SK-N-SH (cell line): ENCODE measurements around the gene TRMT112. TPM values are rescaled to one million over a fixed set of nuclear protein-coding genes. Genes with fewer than 3 reads are reported as not detected.

Source experiments
- CTCF ChIA-PET: fragments of 300-600, 350-600 bp; formaldehyde crosslinking; extraction: SDS; loops from one replicate; lab custom pipeline; 2021; lab: Yijun Ruan, JAX
- POLR2A ChIA-PET: fragments of 350-600 bp; sonication (Branson Sonifier 250); formaldehyde crosslinking; extraction: SDS; loops from one replicate; lab custom pipeline; 2020; ENCODE audit warnings: antibody characterized with exemption, inconsistent platforms; lab: Yijun Ruan, JAX
- DNase-seq: peaks from one replicate; pipeline ENCODE4 v3.0.0; 2012
- H2AFZ ChIP-seq: fragments of 200-600 bp; sonication (generic); 2 replicates; pipeline ENCODE4 v1.8.1; 2016; ENCODE audit warnings: antibody characterized with exemption, mild to moderate bottlenecking, low read depth
- H3F3A ChIP-seq: fragments of 200-600 bp; sonication (generic); replicated peaks from 2 replicates; pipeline ENCODE3; 2016; ENCODE audit warnings: antibody characterized with exemption, mild to moderate bottlenecking; ENCODE audit not compliant: insufficient read depth
- H3K27ac ChIP-seq, 2 experiments: fragments of 200-500 bp in 1 of 2; fragments of 200-600 bp in 1 of 2; sonication (Bioruptor generic) in 1 of 2; sonication (generic), shearing (Covaris generic) in 1 of 2; 2 replicates each; pipeline versions ENCODE4 v1.5.1 to v1.6.1; 2014 to 2016; ENCODE audit warnings: low read depth in 2 of 2, inconsistent platforms in 1 of 2, low read length in 1 of 2, mild to moderate bottlenecking in 1 of 2, mixed read lengths in 1 of 2
- H3K27me3 ChIP-seq: fragments of 200-600 bp; sonication (generic), shearing (Covaris generic); 2 replicates; pipeline ENCODE4 v1.6.1; 2016; ENCODE audit warnings: mixed run types; ENCODE audit not compliant: insufficient read depth
- H3K36me3 ChIP-seq, 2 experiments: fragments of 200-500 bp in 1 of 2; fragments of 200-600 bp in 1 of 2; sonication (Bioruptor generic) in 1 of 2; sonication (generic) in 1 of 2; replicated peaks in 1 of 2; 2 replicates each; pipeline versions ENCODE3 to v1.5.1; 2014 to 2016; ENCODE audit warnings: low read length in 1 of 2, mild to moderate bottlenecking in 1 of 2; ENCODE audit not compliant: insufficient read depth in 2 of 2, control insufficient read depth in 1 of 2
- H3K4me1 ChIP-seq, 2 experiments: fragments of 200-500 bp in 1 of 2; fragments of 200-600 bp in 1 of 2; sonication (Bioruptor generic) in 1 of 2; sonication (generic), shearing (Covaris generic) in 1 of 2; 2 replicates each; pipeline versions ENCODE4 v1.5.1 to v1.6.1; 2014 to 2016; ENCODE audit warnings: low read depth in 1 of 2, low read length in 1 of 2, mixed run types in 1 of 2; ENCODE audit not compliant: insufficient read depth in 2 of 2, control insufficient read depth in 1 of 2
- H3K4me2 ChIP-seq: fragments of 200-600 bp; sonication (generic), shearing (Covaris generic); 2 replicates; pipeline ENCODE4 v1.6.1; 2017; ENCODE audit warnings: mixed run types
- H3K4me3 ChIP-seq, 2 experiments: fragments of 200-500 bp in 1 of 2; fragments of 200-600 bp in 1 of 2; sonication (Bioruptor generic) in 1 of 2; sonication (generic), shearing (Covaris generic) in 1 of 2; 2 replicates each; pipeline versions ENCODE4 v1.5.1 to v1.8.1; 2014 to 2016; ENCODE audit warnings: low read depth in 2 of 2, inconsistent platforms in 1 of 2, low read length in 1 of 2, mild to moderate bottlenecking in 1 of 2, mixed read lengths in 1 of 2, moderate library complexity in 1 of 2
- H3K79me2 ChIP-seq: fragments of 200-600 bp; sonication (generic); 2 replicates; pipeline ENCODE4 v1.8.1; 2017; ENCODE audit warnings: mild to moderate bottlenecking; ENCODE audit not compliant: insufficient read depth
- H3K9ac ChIP-seq: fragments of 200-600 bp; sonication (generic); 2 replicates; pipeline ENCODE4 v1.6.1; 2017; ENCODE audit warnings: mixed run types
- H3K9me2 ChIP-seq: fragments of 200-600 bp; sonication (generic); 2 replicates; pipeline ENCODE4 v1.6.1; 2017; ENCODE audit warnings: mixed run types
- H3K9me3 ChIP-seq: fragments of 200-600 bp; sonication (generic); 2 replicates; pipeline ENCODE4 v1.6.1; 2017; ENCODE audit warnings: mixed run types, mild to moderate bottlenecking, moderate library complexity
- H4K20me1 ChIP-seq: fragments of 200-600 bp; sonication (generic); 2 replicates; pipeline ENCODE4 v1.6.1; 2017; ENCODE audit warnings: mild to moderate bottlenecking, mixed run types; ENCODE audit not compliant: insufficient read depth
- CHD2 ChIP-seq: fragments of 150-350 bp; IDR thresholded peaks from 2 replicates; pipeline ENCODE4 v1.6.1; 2018; ENCODE audit warnings: low read length; ENCODE audit not compliant: partially characterized antibody
- CTCF ChIP-seq: fragments of 200-600 bp; sonication (generic); IDR thresholded peaks from 2 replicates; pipeline ENCODE4 v1.6.1; 2017; ENCODE audit warnings: antibody characterized with exemption, mild to moderate bottlenecking, moderate library complexity
- ELF1 ChIP-seq: IDR thresholded peaks from 2 replicates; pipeline ENCODE4 v1.4.0; 2012
- EZH2phosphoT487 ChIP-seq: fragments of 200-600 bp; sonication (generic); IDR thresholded peaks from 2 replicates; pipeline ENCODE4 v1.6.1; 2017; ENCODE audit warnings: low read depth, mixed run types, mild to moderate bottlenecking, antibody characterized with exemption, moderate library complexity, borderline replicate concordance
- FOXM1 ChIP-seq: IDR thresholded peaks from 2 replicates; pipeline ENCODE4 v1.4.0; 2012; ENCODE audit warnings: low read depth, mild to moderate bottlenecking
- GATA2 ChIP-seq: sonication (generic); formaldehyde crosslinking; IDR thresholded peaks from 2 replicates; pipeline ENCODE4 v1.5.0; 2020; ENCODE audit warnings: mild to moderate bottlenecking, missing genetic modification reagents
- MAX ChIP-seq: IDR thresholded peaks from 2 replicates; pipeline ENCODE4 v1.4.0; 2012; ENCODE audit warnings: low read depth
- MXI1 ChIP-seq: IDR thresholded peaks from 2 replicates; pipeline ENCODE4 v1.6.1; 2012; ENCODE audit warnings: mild to moderate bottlenecking, low read depth, low read length, improper control_type of control experiment
- NRF1 ChIP-seq: IDR thresholded peaks from 2 replicates; pipeline ENCODE4 v1.6.1; 2012; ENCODE audit warnings: low read depth, mild to moderate bottlenecking, low read length
- PBX3 ChIP-seq: IDR thresholded peaks from 2 replicates; pipeline ENCODE4; 2012
- RAD21 ChIP-seq: IDR thresholded peaks from 2 replicates; pipeline ENCODE4 v1.6.1; 2012; ENCODE audit warnings: mild to moderate bottlenecking, low read length
- RCOR1 ChIP-seq: fragments of 150-350 bp; IDR thresholded peaks from 2 replicates; pipeline ENCODE4 v1.6.1; 2017; ENCODE audit warnings: antibody characterized with exemption, low read length
- REST ChIP-seq: IDR thresholded peaks from 2 replicates; pipeline ENCODE4 v1.6.1; 2012; ENCODE audit warnings: mild to moderate bottlenecking, low read depth, low read length, moderate library complexity
- RFX5 ChIP-seq: IDR thresholded peaks from 2 replicates; pipeline ENCODE4 v1.6.1; 2012; ENCODE audit warnings: mild to moderate bottlenecking, improper control_type of control experiment, low read length
- TAF1 ChIP-seq: IDR thresholded peaks from 2 replicates; pipeline ENCODE4 v1.6.1; 2012; ENCODE audit warnings: low read depth, mild to moderate bottlenecking, low read length, moderate library complexity, borderline replicate concordance
- TEAD4 ChIP-seq: IDR thresholded peaks from 2 replicates; pipeline ENCODE4 v1.4.0; 2012; ENCODE audit warnings: mild to moderate bottlenecking, borderline replicate concordance; ENCODE audit not compliant: insufficient read depth
- USF2 ChIP-seq: fragments of 150-350 bp; IDR thresholded peaks from 2 replicates; pipeline ENCODE4 v1.6.1; 2017; ENCODE audit warnings: antibody characterized with exemption, low read length, low read depth, borderline replicate concordance
- YY1 ChIP-seq: IDR thresholded peaks from 2 replicates; pipeline ENCODE4 v1.4.0; 2012; ENCODE audit warnings: low read depth, mild to moderate bottlenecking
- ZBTB33 ChIP-seq: IDR thresholded peaks from 2 replicates; pipeline ENCODE4 v1.4.0; 2012; ENCODE audit warnings: low read depth, borderline replicate concordance
- WGBS: methylation state at CpG from one replicate; pipeline ENCODE4 v1.1.6; 2017; ENCODE audit warnings: low lambda C conversion rate; 5-methylcytosine and 5-hydroxymethylcytosine counted together
- polyA plus RNA-seq, 3 experiments: library from polyadenylated mRNA; depleted of rRNA; stranded (reverse); fragments of >200 nt; gene quantifications; 2 replicates each; pipeline ENCODE4 v1.2.3, GENCODE V29; 2012

The TRMT112 gene
- polyA plus RNA-seq, 1 of the 3 experiments (the other 2 are of a cell fraction) = 699 TPM

GRCh38 chr11:64349025-64349387 is 31.6 kb upstream of the TRMT112 start (continued):
- TF ChIP-seq PBX3 = no peak
- TF ChIP-seq RCOR1 = no peak
- TF ChIP-seq NRF1 = no peak
- no peak for TF ChIP-seq GATA2 (CRISPR knock-in tag)
- TF ChIP-seq FOXM1 = no peak
- no peak for TF ChIP-seq RAD21
- no peak for TF ChIP-seq TEAD4
- TF ChIP-seq EZH2phosphoT487 = no peak
- TF ChIP-seq YY1 = no peak
- no peak for TF ChIP-seq RFX5
- TF ChIP-seq CHD2 = no peak
- TF ChIP-seq TAF1 = no peak

- CTCF ChIA-PET = interaction anchor here (0.7 to 1.7 kb wide), 3 partner anchors 17 to 205 kb away, joined by 3 to 5 read pairs (median 4); no protein-coding TSS in a partner anchor
- no peaks in the 10 kb centered on the region for H3K9me2 ChIP-seq
- no peak overlapping the region for H2AFZ ChIP-seq
- no peak overlapping the region for H3K4me3 ChIP-seq
- no peaks in the 10 kb centered on the region for H4K20me1 ChIP-seq
- no peak overlapping the region for H3K4me2 ChIP-seq
- 85% methylated on average over 9 of the region's 14 CpGs for WGBS
- no peak overlapping the region for H3K9ac ChIP-seq
- H3K27me3 ChIP-seq = no peaks in the 10 kb centered on the region
- no peak overlapping the region for H3K27ac ChIP-seq
- DNase-seq = peak; percentile 60
- H3K4me1 ChIP-seq = no peaks in the 10 kb centered on the region; a peak in 1 of 4 replicates
- no peaks in the 10 kb centered on the region for H3K36me3 ChIP-seq
- TF ChIP-seq MXI1 (no peak), RFX5 (no peak), GATA2 (CRISPR knock-in tag) (no peak), ZBTB33 (no peak), PBX3 (no peak), REST (no peak), MAX (no peak), NRF1 (no peak), TAF1 (no peak), ELF1 (no peak), USF2 (no peak), CTCF (no peak)
- TF ChIP-seq, all 33 proteins: peak for 0
- H3F3A ChIP-seq = no peaks in the 10 kb centered on the region
- POLR2A ChIA-PET = no interaction called here
- H3K9me3 ChIP-seq = no peaks in the 10 kb centered on the region
- no peaks in the 10 kb centered on the region for H3K79me2 ChIP-seq
These were observed 31.1 kb upstream of the TRMT112 start for GRCh38 chr11:64348383-64349024.
